CD1c-positive myeloid dendritic cell (primary cell): ENCODE results near the gene SPATA32.
"Not testable (repeated sequence)": the region's sequence is repeated elsewhere in the genome, so short reads cannot be mapped to it uniquely, and the experiment has no call there.

Experiments
- DNase-seq: peaks from one replicate; pipeline ENCODE4 v3.0.0-alpha.2; 2016; ENCODE audit errors: extremely low spot score

Gene SPATA32

GRCh38 chr17:45261577-45262515, at the start of gene SPATA32:
Gene SPATA32, minus strand, starts transcription at chr17:45262094. Its CDS starts 78 bp downstream, at chr17:45262016.
- peak; percentile 66 for DNase-seq

- no peak for DNase-seq
Measured at GRCh38 chr17:45311401-45311759, 49.5 kb upstream of the SPATA32 start.

- peak; percentile 69 for DNase-seq
Measured at GRCh38 chr17:45310380-45311324, 48.8 kb upstream of the SPATA32 start.

- DNase-seq = no peak
Measured at GRCh38 chr17:45309400-45309799, 47.5 kb upstream of the SPATA32 start.

GRCh38 chr17:45308840-45309239, 46.9 kb upstream of the SPATA32 start:
- DNase-seq = no peak

GRCh38 chr17:45308016-45308365, 46.1 kb upstream of the SPATA32 start:
- DNase-seq = no peak

GRCh38 chr17:45307290-45308015, 45.6 kb upstream of the SPATA32 start:
- DNase-seq = peak; percentile 94

- DNase-seq = no peak
Measured at GRCh38 chr17:45306623-45307022, 44.7 kb upstream of the SPATA32 start.

GRCh38 chr17:45306094-45306493, 44.2 kb upstream of the SPATA32 start:
- DNase-seq = peak; percentile 54

GRCh38 chr17:45305530-45306087, 43.7 kb upstream of the SPATA32 start:
- DNase-seq = peak; percentile 50

- peak; percentile 70 for DNase-seq
Measured at GRCh38 chr17:45302649-45303173, 40.8 kb upstream of the SPATA32 start.

GRCh38 chr17:45302220-45302619, 40.3 kb upstream of the SPATA32 start:
- not testable (repeated sequence) for DNase-seq

GRCh38 chr17:45301674-45302073, 39.8 kb upstream of the SPATA32 start:
- no peak for DNase-seq

- no peak for DNase-seq
Measured at GRCh38 chr17:45300060-45300751, 38.3 kb upstream of the SPATA32 start.

GRCh38 chr17:45299361-45299760, 37.5 kb upstream of the SPATA32 start:
- peak; percentile 55 for DNase-seq

- DNase-seq = no peak
Measured at GRCh38 chr17:45298546-45299285, 36.8 kb upstream of the SPATA32 start.

GRCh38 chr17:45296833-45297124, 34.9 kb upstream of the SPATA32 start:
- DNase-seq = no peak

- DNase-seq = peak; percentile 92
Measured at GRCh38 chr17:45296003-45296832, 34.3 kb upstream of the SPATA32 start.

GRCh38 chr17:45294506-45294905, 32.6 kb upstream of the SPATA32 start:
- DNase-seq = no peak
